K562 (cell line): ENCODE results near the gene QSOX2. TPM values are rescaled to one million over a fixed set of nuclear protein-coding genes. Genes with fewer than 3 reads are reported as not detected.

ENCODE experiments used
- ATF3 ChIP-seq, 2 experiments: fragments of 450-650 bp in 1 of 2; sonication (generic) in 1 of 2; formaldehyde crosslinking in 1 of 2; IDR thresholded peaks in 1 of 2; conservative IDR thresholded peaks in 1 of 2; 2 replicates each; pipeline versions ENCODE4 v1.6.1 to v1.8.1; 2016 to 2023; ENCODE audit warnings: mild to moderate bottlenecking in 2 of 2, moderate library complexity in 2 of 2, inconsistent platforms in 1 of 2, missing genetic modification reagents in 1 of 2
- CREM ChIP-seq: IDR thresholded peaks from 2 replicates; pipeline ENCODE4 v1.6.1; 2014; ENCODE audit warnings: antibody characterized with exemption, low read depth
- CTBP1 ChIP-seq: fragments of 450-650 bp; IDR thresholded peaks from 2 replicates; pipeline ENCODE4 v1.6.1; 2016; ENCODE audit warnings: borderline replicate concordance
- E2F6 ChIP-seq, 2 experiments: IDR thresholded peaks; 2 replicates each; pipeline ENCODE4 v1.6.1; 2011; ENCODE audit warnings: borderline replicate concordance in 1 of 2, control low read depth in 1 of 2, low read depth in 1 of 2, low read length in 1 of 2, mild to moderate bottlenecking in 1 of 2, mixed read lengths in 1 of 2, moderate library complexity in 1 of 2; ENCODE audit not compliant: insufficient read depth in 1 of 2, insufficient read length in 1 of 2, poor library complexity in 1 of 2, severe bottlenecking in 1 of 2; ENCODE audit errors: extremely low read depth in 1 of 2
- EP400 ChIP-seq: fragments of 450-650 bp; IDR thresholded peaks from 2 replicates; pipeline ENCODE4 v1.6.1; 2017; ENCODE audit warnings: antibody characterized with exemption, mild to moderate bottlenecking, moderate library complexity
- ESRRA ChIP-seq: fragments of 450-650 bp; IDR thresholded peaks from 2 replicates; pipeline ENCODE4 v1.6.1; 2014; ENCODE audit warnings: low read depth, mild to moderate bottlenecking, moderate library complexity, borderline replicate concordance
- L3MBTL2 ChIP-seq: fragments of 450-650 bp; IDR thresholded peaks from 2 replicates; pipeline ENCODE4 v1.6.1; 2016; ENCODE audit warnings: mild to moderate bottlenecking, moderate library complexity
- MYC ChIP-seq, 2 experiments: fragments of 250-450 bp in 1 of 2; sonication (Bioruptor Pico) in 1 of 2; IDR thresholded peaks; 2 replicates each; pipeline versions ENCODE4 v1.5.1 to v1.6.1; 2012 to 2021; ENCODE audit warnings: low read depth in 2 of 2, borderline replicate concordance in 1 of 2, improper control_type of control experiment in 1 of 2, low read length in 1 of 2, mild to moderate bottlenecking in 1 of 2, moderate library complexity in 1 of 2
- RNF2 ChIP-seq: sonication (generic); IDR thresholded peaks from 2 replicates; pipeline ENCODE4 v1.6.1; 2016
- SMAD4 ChIP-seq: fragments of 250-450 bp; sonication (Bioruptor Pico); conservative IDR thresholded peaks from 2 replicates; pipeline ENCODE4 v1.8.0; 2021; ENCODE audit warnings: inconsistent platforms, mild to moderate bottlenecking, moderate library complexity
- SMARCC2 ChIP-seq: fragments of 450-650 bp; IDR thresholded peaks from 2 replicates; pipeline ENCODE4 v1.6.1; 2017; ENCODE audit warnings: antibody characterized with exemption, moderate library complexity, mild to moderate bottlenecking, low read depth
- TFAP4 ChIP-seq: sonication (generic); formaldehyde crosslinking; IDR thresholded peaks from 2 replicates; pipeline ENCODE4 v1.8.0; 2022; ENCODE audit warnings: missing genetic modification reagents, mild to moderate bottlenecking, moderate library complexity, borderline replicate concordance
- ZNF175 ChIP-seq: fragments of 200-800 bp; sonication (Bioruptor generic); IDR thresholded peaks from 2 replicates; pipeline ENCODE4 v1.6.1; 2016; ENCODE audit warnings: low read depth, mild to moderate bottlenecking, missing genetic modification characterization, missing compliant biosample characterization
- ZNF274 ChIP-seq: IDR thresholded peaks from 2 replicates; pipeline ENCODE4 v1.6.1; 2011; ENCODE audit warnings: low read depth, mild to moderate bottlenecking, low read length, moderate library complexity, borderline replicate concordance
- ZNF395 ChIP-seq: fragments of 200-800 bp; sonication (Bioruptor generic); IDR thresholded peaks from 2 replicates; pipeline ENCODE4 v1.6.1; 2017; ENCODE audit warnings: missing genetic modification characterization, missing compliant biosample characterization
- ZNF408 ChIP-seq: fragments of 250-450 bp; sonication (Bioruptor Pico); IDR thresholded peaks from 2 replicates; pipeline ENCODE4 v1.4.0; 2020; ENCODE audit warnings: low read depth, mild to moderate bottlenecking, moderate library complexity
- ZNF584 ChIP-seq: fragments of 200-800 bp; sonication (Bioruptor generic); IDR thresholded peaks from 2 replicates; pipeline ENCODE4 v1.6.1; 2016; ENCODE audit warnings: low read depth, mild to moderate bottlenecking, missing genetic modification characterization, missing compliant biosample characterization
- ZNF589 ChIP-seq: fragments of 200-800 bp; sonication (Bioruptor generic); IDR thresholded peaks from 2 replicates; pipeline ENCODE4 v1.6.1; 2016; ENCODE audit warnings: low read depth, missing genetic modification characterization, missing compliant biosample characterization
- ZNF766 ChIP-seq: fragments of 200-800 bp; sonication (Bioruptor generic); conservative IDR thresholded peaks from 2 replicates; pipeline ENCODE4 v1.6.1; 2016; ENCODE audit warnings: missing genetic modification characterization, missing compliant biosample characterization
- polyA plus RNA-seq, 8 experiments: library from polyadenylated mRNA; depleted of rRNA in 4 of 8; stranded (reverse) in 5 of 8; unstranded in 3 of 8; fragments of >200 nt; fragmentation: Nextera tagmentation in 2 of 8; fragmentation: Illumina TruSeq in 1 of 8; extraction: Ambion mirVana in 2 of 8; extraction: Trizol in 1 of 8; gene quantifications; 2 replicates each; pipeline versions ENCODE4 v1.2.1 to v1.2.3, GENCODE V29; 2011 to 2014; ENCODE audit warnings: inconsistent platforms in 1 of 8, missing spikeins in 1 of 8
- total RNA-seq, 7 experiments: library from RNA; depleted of rRNA in 6 of 7; stranded (reverse); fragments of >200 nt in 6 of 7; fragmentation: Illumina TruSeq in 2 of 7; extraction: Trizol in 2 of 7; gene quantifications; 2 replicates each; pipeline versions ENCODE4 v1.2.1 to v1.2.3, GENCODE V29; 2011 to 2021; ENCODE audit warnings: low replicate concordance in 1 of 7

Gene QSOX2
- total and polyA plus RNA-seq, 9 of the 15 experiments (the other 6 are each of a cell fraction or from before 2014, with no cell fraction given) = 0.51 to 23.7 (median 12.7) TPM

- TF ChIP-seq ATF3 (IDR thresholded peaks at IDR 0.05) (peak; percentile 93), ATF3 (CRISPR knock-in tag; conservative IDR thresholded peaks at IDR 0.05) (no peak; the same call in 1 of the 2 replicates), ZNF584 (peak; percentile 82; the same call in 1 of the 2 replicates), ZNF408 (CRISPR knock-in tag) (no peak), RNF2 (0 out of 2 replicates have a peak, but pooled peaks have one; percentile 36), ZNF274 (no peak), ESRRA (0 out of 2 replicates have a peak, but pooled peaks have one; percentile 17), SMARCC2 (0 out of 2 replicates have a peak, but pooled peaks have one; percentile 37), TFAP4 (peak; percentile 44; the same call in 1 of the 2 replicates), CTBP1 (0 out of 2 replicates have a peak, but pooled peaks have one; percentile 49), CREM (peak; percentile 70), MYC (IDR thresholded peaks at IDR 0.05; ENCODE audit: low read depth, low read length) (peak; percentile 87), MYC (CRISPR knock-in tag; IDR thresholded peaks at IDR 0.05; ENCODE audit: borderline replicate concordance, low read depth) (no peak), ZNF175 (CRISPR knock-in tag) (peak; percentile 81; the same call in 1 of the 2 replicates), E2F6 (IDR thresholded peaks at IDR 0.05; ENCODE audit: borderline replicate concordance in 1 of 2, extremely low read depth in 1 of 2, insufficient read depth in 1 of 2, insufficient read length in 1 of 2, low read depth in 1 of 2, low read length in 1 of 2, poor library complexity in 1 of 2, severe bottlenecking in 1 of 2) (peak; percentile 25 to 67), L3MBTL2 (peak; percentile 92), ZNF766 (CRISPR knock-in tag) (0 out of 2 replicates have a peak, but pooled peaks have one; percentile 47), SMAD4 (CRISPR knock-in tag) (peak; percentile 85), ZNF589 (CRISPR knock-in tag) (peak; percentile 53; the same call in 1 of the 2 replicates), ZNF395 (no peak), EP400 (0 out of 2 replicates have a peak, but pooled peaks have one; percentile 17)
These were observed 25.4 kb downstream of the QSOX2 start (continued) for GRCh38 chr9:136220017-136220729.
